Parathyroid adenoma (tissue), 2 donors: ENCODE measurements around the gene HAO2.

Experiments
- H2AFZ ChIP-seq: fragments of 300-600 bp; sonication (generic); one replicate; pipeline ENCODE4 v1.7.0; 2017; ENCODE audit warnings: antibody characterized with exemption, mild to moderate bottlenecking
- H3K27ac ChIP-seq: fragments of 300-600 bp; sonication (generic); one replicate; pipeline ENCODE4 v1.7.0; 2017
- H3K27me3 ChIP-seq: fragments of 300-600 bp; sonication (generic); one replicate; pipeline ENCODE4 v1.7.0; 2017; ENCODE audit warnings: low read length; ENCODE audit not compliant: control insufficient read depth, insufficient read depth
- H3K36me3 ChIP-seq: fragments of 300-600 bp; sonication (generic); one replicate; pipeline ENCODE4 v1.7.0; 2017; ENCODE audit warnings: low read length; ENCODE audit not compliant: control insufficient read depth, insufficient read depth
- H3K4me1 ChIP-seq: fragments of 300-600 bp; sonication (generic); one replicate; pipeline ENCODE4 v1.7.0; 2017; ENCODE audit warnings: control low read depth
- H3K4me2 ChIP-seq: fragments of 300-600 bp; sonication (generic); one replicate; pipeline ENCODE4 v1.7.0; 2017; ENCODE audit warnings: low read length
- H3K4me3 ChIP-seq: fragments of 300-600 bp; sonication (generic); one replicate; pipeline ENCODE4 v1.7.0; 2017; ENCODE audit warnings: low read depth, low read length
- H3K79me2 ChIP-seq: fragments of 300-600 bp; sonication (generic); one replicate; pipeline ENCODE4 v1.7.0; 2017; ENCODE audit warnings: control low read depth
- H3K9ac ChIP-seq: fragments of 300-600 bp; sonication (generic); one replicate; pipeline ENCODE4 v1.7.0; 2017; ENCODE audit warnings: mild to moderate bottlenecking
- H3K9me3 ChIP-seq: fragments of 300-600 bp; sonication (generic); one replicate; pipeline ENCODE4 v1.7.0; 2017; ENCODE audit warnings: low read length; ENCODE audit not compliant: control insufficient read depth
- CTCF ChIP-seq: fragments of 300-600 bp; sonication (generic); IDR thresholded peaks from one replicate; pipeline ENCODE4 v1.7.0; 2017; ENCODE audit warnings: antibody characterized with exemption, mild to moderate bottlenecking
- donor health status: primary hyperparathyroidism.

Gene HAO2

GRCh38 chr1:119368554-119368953, at the start of gene HAO2:
Gene HAO2, plus strand, starts transcription at chr1:119368785. Its CDS starts 12,301 bp downstream, at chr1:119381086.
- Histone ChIP-seq H3K4me3 (no peak within 1 kb of the TSS), H3K27me3 (no peaks in the 10 kb centered on the region), H3K4me2 (no peak within 1 kb of the TSS), H3K4me1 (no peaks in the 10 kb centered on the region), H3K9me3 (no peaks in the 10 kb centered on the region), H3K79me2 (no peaks in the 10 kb centered on the region), H2AFZ (no peak within 1 kb of the TSS), H3K36me3 (no peaks in the 10 kb centered on the region), H3K27ac (no peak within 1 kb of the TSS), H3K9ac (no peak within 1 kb of the TSS)
- TF ChIP-seq CTCF = no peak

- Histone ChIP-seq H3K27ac (no peak overlapping the region), H3K4me1 (no peaks in the 10 kb centered on the region), H3K36me3 (no peaks in the 10 kb centered on the region), H3K79me2 (no peaks in the 10 kb centered on the region), H3K9me3 (no peaks in the 10 kb centered on the region), H2AFZ (no peak overlapping the region), H3K4me2 (no peak overlapping the region), H3K4me3 (no peak overlapping the region), H3K27me3 (no peaks in the 10 kb centered on the region), H3K9ac (no peak overlapping the region)
- no peak for TF ChIP-seq CTCF
These were observed 48.5 kb upstream of the HAO2 start for GRCh38 chr1:119320100-119320499.

- Histone ChIP-seq H3K27me3 (no peaks in the 10 kb centered on the region), H3K4me1 (no peaks in the 10 kb centered on the region), H3K9ac (no peak overlapping the region), H3K79me2 (no peaks in the 10 kb centered on the region), H3K9me3 (no peaks in the 10 kb centered on the region), H3K4me3 (no peak overlapping the region), H3K4me2 (no peak overlapping the region), H3K36me3 (no peaks in the 10 kb centered on the region), H3K27ac (no peak overlapping the region), H2AFZ (no peak overlapping the region)
- TF ChIP-seq CTCF = no peak
These were observed 46.7 kb upstream of the HAO2 start for GRCh38 chr1:119321666-119322419.

- H3K9ac ChIP-seq = no peak overlapping the region
- no peak for TF ChIP-seq CTCF
- no peak overlapping the region for H3K27ac ChIP-seq
- no peaks in the 10 kb centered on the region for H3K79me2 ChIP-seq
- H3K27me3 ChIP-seq = no peaks in the 10 kb centered on the region
- H3K4me1 ChIP-seq = peaks cover 3% of the 10 kb centered on the region
- H3K9me3 ChIP-seq = no peaks in the 10 kb centered on the region
- no peak overlapping the region for H3K4me2 ChIP-seq
- no peak overlapping the region for H3K4me3 ChIP-seq
- H2AFZ ChIP-seq = no peak overlapping the region
- no peaks in the 10 kb centered on the region for H3K36me3 ChIP-seq
These were observed 45.2 kb upstream of the HAO2 start for GRCh38 chr1:119323216-119323982.
